Body of pancreas (tissue), 4 donors: Measurements from ENCODE around the gene CRIP1.

Source experiments
- CTCF ChIP-seq, 7 experiments: fragments of 450-650 bp in 4 of 7; fragments of 200-600 bp in 3 of 7; sonication (generic) in 3 of 7; IDR thresholded peaks; one replicate each; pipeline ENCODE4 v1.5.1; 2016 to 2019; ENCODE audit warnings: antibody characterized with exemption in 7 of 7
- POLR2A ChIP-seq, 3 donors: fragments of 450-650 bp; IDR thresholded peaks; one replicate each; pipeline ENCODE4 v1.6.1; 2016; ENCODE audit warnings: antibody characterized with exemption in 3 of 3, mild to moderate bottlenecking in 2 of 3

DNA sequence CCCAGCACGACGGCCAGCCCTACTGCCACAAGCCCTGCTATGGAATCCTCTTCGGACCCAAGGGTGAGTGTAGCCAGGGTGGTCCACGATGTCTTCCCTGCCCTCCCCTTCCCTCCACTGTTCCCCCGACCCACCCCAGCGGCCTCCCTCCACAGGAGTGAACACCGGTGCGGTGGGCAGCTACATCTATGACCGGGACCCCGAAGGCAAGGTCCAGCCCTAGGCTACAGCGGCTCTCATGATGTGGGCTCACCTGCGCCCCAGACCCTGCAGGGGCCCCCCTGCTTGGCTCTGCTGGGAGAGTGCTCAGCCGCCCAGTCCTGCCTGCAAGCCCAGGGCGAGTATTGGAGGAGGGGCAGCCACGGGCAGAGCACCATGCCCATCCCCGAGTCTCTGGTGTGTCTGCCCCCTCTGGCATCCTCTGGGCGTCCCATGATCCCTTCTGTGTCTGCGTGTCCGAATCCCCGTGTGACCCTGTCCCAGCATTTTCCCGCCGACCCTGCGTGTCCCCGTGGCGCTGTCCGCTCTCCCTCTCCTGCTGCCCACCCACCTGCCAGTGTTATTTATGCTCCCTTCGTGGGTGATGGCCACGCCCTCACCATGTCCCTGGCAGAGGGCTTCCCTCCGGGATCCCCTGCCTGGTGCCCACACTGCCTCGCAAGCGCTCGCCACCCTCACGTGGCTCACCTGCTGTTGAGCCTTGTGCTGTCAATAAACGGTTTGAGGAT is 7.1 kb upstream of the CRIP1 start:
- TF ChIP-seq CTCF (IDR thresholded peaks at IDR 0.05) (no peak), POLR2A (IDR thresholded peaks at IDR 0.05) (no peak)
